DMS153 (cell line): ENCODE results near the gene TSPAN2.
"Not testable (repeated sequence)": the region's sequence is repeated elsewhere in the genome, so short reads cannot be mapped to it uniquely, and the experiment has no call there.

Experiments used
- DNase-seq: peaks from one replicate; lab custom pipeline; 2025; lab: John Stamatoyannopoulos, UW

The TSPAN2 gene

DNA sequence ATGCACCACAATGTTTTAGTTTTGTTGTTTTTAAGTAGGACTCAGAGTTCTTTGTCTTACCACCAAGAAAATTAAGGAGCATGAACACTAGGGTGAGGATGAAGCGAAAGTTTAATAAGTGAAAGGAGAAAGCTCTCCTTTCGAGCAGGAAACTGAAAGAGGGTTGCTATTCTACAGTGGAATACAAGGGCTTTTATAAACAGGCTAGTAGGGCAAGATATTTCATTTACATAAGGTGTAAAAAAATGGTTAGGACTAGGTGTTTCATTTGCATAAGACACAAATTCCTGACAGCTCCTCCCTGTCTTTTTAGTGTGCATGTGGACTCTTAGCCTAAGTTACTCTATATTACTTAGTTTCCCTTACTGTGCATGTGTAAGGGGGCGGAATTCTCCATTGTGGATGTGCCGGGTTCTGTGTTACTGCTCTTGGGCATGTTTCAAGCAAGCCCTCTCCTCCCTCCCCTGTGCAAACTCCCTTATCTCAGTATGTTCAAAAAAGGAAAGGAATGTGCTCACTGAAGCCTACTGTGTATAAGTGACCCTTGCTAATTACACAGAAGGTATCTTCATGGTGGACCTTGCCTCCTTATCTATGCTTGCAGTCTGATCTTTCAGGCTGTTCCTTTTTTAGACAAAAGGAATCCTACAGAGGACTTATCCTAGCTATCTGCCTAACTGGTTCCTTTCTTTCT lies 52.3 kb downstream of the TSPAN2 start:
- no peak for DNase-seq

DNA sequence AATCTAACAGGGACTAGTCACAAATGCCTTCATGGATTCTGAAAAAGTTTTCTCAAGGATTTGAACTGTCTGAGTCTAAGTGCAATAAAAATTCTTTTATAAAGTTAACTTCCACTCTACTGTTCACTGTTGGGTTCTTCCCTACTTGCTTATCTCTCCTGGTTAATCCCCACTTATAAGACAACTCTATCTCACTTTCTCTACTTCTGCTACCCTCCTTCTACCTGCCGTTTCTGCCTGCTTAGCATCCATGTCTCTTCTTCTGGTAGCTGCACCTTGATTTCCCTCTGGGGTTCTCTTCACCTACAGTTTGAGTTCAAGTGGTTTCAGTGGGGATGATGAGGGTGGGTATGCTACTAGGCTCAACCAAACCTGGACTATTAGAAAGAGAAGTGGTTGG lies 53.7 kb downstream of the TSPAN2 start:
- no peak for DNase-seq

GRCh38 chr1:115031595-115031994 lies 57.7 kb downstream of the TSPAN2 start:
- no peak for DNase-seq

- DNase-seq = no peak
Observed at GRCh38 chr1:115029526-115029925, 59.8 kb downstream of the TSPAN2 start, which contains the start of gene TSHB. Gene TSHB (plus strand): TSS chr1:115029826. CDS start chr1:115033363, 3,537 bp downstream.

DNA sequence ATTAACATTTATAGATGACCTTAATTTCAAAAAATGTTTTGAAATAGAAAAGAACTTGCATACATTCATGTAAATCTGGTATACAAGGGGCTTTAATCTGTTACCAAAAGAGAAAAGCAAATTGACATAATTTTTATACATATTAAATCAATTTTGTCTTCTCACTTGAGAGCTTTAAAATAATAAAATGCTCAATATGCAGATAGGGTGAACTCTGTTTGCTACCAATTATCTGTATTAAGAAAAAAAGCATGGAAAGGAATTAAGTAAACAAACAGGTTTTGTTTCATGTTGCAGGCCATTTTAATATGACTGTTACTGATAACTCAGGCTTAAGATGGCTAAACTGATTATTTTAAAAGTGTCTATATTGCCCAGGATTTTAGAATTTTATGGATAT lies 65.7 kb downstream of the TSPAN2 start:
- no peak for DNase-seq

GRCh38 chr1:115021145-115021544 lies 68.2 kb downstream of the TSPAN2 start:
- DNase-seq = no peak

DNA sequence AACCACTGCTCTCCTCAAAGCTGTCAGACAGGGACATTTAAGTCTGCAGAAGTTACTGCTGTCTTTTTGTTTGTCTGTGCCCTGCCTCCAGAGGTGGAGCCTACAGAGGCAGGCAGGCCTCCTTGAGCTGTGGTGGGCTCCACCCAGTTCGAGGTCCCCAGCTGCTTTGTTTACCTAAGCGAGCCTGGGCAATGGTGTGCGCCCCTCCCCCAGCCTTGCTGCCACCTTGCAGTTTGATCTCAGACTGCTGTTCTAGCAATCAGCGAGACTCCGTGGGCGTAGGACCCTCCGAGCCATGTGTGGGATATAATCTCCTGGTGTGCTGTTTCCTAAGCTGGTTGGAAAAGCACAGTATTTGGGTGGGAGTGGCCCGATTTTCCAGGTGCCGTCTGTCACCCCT lies 69.8 kb downstream of the TSPAN2 start:
- not testable (repeated sequence) for DNase-seq

DNA sequence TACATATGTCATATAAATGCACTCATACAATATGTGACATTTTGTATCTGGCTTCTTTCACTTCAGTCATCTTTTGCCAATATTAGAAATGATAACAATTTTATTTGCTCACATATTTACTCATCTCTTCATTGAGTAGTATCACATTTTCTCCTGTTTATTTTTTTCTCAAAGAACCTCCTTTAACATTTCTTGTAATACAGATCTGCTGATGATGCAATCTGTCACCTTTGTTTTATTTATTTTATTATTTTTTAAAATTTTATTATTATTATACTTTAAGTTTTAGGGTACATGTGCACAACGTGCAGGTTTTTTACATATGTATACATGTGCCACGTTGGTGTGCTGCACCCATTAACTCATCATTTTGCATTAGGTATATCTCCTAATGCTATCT lies 75.5 kb downstream of the TSPAN2 start:
- no peak for DNase-seq

GRCh38 chr1:115012434-115012833 lies 76.9 kb downstream of the TSPAN2 start:
- no peak for DNase-seq

- DNase-seq = no peak
Observed at GRCh38 chr1:115012006-115012405, 77.3 kb downstream of the TSPAN2 start.

DNA sequence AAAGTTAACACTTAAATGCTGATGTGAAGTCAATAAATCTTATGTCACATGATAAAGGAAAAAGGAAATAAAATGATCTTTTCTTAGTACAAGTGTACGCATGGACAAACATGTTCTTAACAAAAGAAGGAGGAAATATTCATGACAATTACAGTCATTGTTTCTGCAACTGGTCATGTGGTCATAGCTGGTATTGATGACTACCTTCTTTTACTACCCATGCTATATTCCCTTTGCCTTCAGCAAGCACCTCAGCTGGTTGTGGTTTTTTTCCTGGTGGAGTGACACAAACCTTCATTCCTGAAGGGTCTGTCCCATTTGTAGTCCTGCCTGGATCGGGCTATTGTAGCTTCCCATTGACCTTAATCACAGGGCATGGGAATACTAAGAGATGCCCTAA lies 83.1 kb downstream of the TSPAN2 start:
- no peak for DNase-seq
